Omental fat pad (tissue), 4 donors: ENCODE measurements around the gene CDK8. TPM values are rescaled to one million over a fixed set of nuclear protein-coding genes. Genes with fewer than 3 reads are reported as not detected.
"Not testable (repeated sequence)": the region's sequence is repeated elsewhere in the genome, so short reads cannot be mapped to it uniquely, and the experiment has no call there.

ENCODE experiments used
- ATAC-seq: fragments of 150-250 bp; one replicate; pipeline ENCODE4 v1.9.1; 2016; ENCODE audit warnings: mild to moderate bottlenecking, moderate library complexity; ENCODE audit not compliant: low FRiP score
- DNase-seq: peaks from one replicate; pipeline ENCODE4 v3.0.0-alpha.2; 2019; ENCODE audit warnings: low spot score
- CTCF ChIP-seq, 3 donors: fragments of 450-650 bp; IDR thresholded peaks; one replicate each; pipeline ENCODE4 v1.5.1; 2016 to 2017; ENCODE audit warnings: antibody characterized with exemption in 3 of 3, mild to moderate bottlenecking in 3 of 3, moderate library complexity in 2 of 3
- total RNA-seq, 4 donors: library from RNA; depleted of rRNA; stranded (reverse); fragments of >200 nt; gene quantifications; one replicate each; pipeline ENCODE4 v1.1.0, GENCODE V29; 2016

CDK8 gene
- total RNA-seq, 4 donors from 2014 or later = 11.7 to 16.6 (median 13.0) TPM

DNA sequence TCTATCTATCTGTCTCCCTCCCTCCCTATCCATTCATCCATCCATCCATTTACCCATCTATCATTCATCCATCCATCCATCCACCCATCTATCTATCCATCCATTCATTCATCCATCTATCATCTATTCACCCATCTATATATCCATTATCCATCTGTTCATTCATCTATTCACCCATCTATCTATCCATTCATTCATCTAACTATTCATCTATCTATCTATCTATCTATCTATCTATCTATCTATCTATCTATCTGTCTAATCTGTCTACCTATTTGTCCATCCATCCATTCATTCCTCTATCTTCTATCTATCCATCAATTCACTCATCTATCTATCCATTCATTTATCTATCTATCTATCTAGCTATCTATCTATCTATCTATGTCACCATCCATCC is 4.4 kb upstream of the CDK8 start:
- ATAC-seq = no peak
- no peak for DNase-seq
- no peak for TF ChIP-seq CTCF (IDR thresholded peaks at IDR 0.05)

- not testable (repeated sequence) for DNase-seq, ATAC-seq
Measured at GRCh38 chr13:26252006-26252405, 1.9 kb upstream of the CDK8 start.

DNA sequence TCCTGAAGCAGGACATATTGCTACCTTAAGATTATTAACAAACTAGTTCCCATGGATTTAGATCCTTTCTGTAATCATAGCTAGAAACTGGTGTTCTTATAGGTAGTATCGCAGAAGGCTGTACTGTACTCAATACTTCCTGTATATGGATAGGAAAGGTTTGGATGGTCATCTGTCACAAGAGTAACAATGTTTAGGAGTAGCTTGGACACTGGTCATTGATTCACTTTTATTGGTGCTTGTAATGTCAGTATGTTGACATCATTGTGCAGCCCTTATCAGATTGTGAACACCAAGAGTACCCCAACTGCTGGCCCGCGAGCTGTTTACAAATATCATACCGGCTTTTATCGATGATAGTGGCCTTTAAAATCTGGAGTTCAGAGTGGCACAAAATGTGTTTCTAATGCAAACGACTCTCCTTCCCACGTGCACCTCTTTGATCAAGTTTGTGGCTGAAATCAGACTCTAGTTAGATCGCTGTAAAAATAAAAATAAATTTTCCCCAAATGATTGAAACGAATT is 605 bp upstream of the CDK8 start:
- DNase-seq (no peak), ATAC-seq (no peak)
- TF ChIP-seq CTCF (IDR thresholded peaks at IDR 0.05) = no peak

DNA sequence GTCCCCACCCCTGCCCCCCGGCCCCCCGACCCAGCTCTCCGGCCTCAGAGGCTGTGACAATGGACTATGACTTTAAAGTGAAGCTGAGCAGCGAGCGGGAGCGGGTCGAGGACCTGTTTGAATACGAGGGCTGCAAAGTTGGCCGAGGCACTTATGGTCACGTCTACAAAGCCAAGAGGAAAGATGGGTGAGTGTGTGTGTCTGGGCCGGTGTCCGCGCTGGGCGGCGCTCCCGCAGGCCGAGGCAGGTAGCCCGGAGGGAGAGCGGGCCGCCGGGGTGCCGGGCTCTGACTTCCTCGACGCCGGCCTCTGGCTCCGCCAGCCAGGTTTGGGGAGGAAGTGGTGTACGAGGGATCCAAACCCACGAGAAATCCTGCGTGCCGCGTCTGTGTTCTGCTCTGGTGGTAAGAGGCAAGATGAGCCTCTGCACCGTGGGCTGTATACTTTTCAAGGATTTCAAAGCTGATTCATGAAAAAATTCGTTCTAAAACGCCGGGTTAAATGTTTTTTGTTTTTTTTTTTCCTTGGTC is 718 bp downstream of the CDK8 start:
- DNase-seq (peak; percentile 27), ATAC-seq (peak; percentile 73)
- TF ChIP-seq CTCF (IDR thresholded peaks at IDR 0.05) = no peak

GRCh38 chr13:26255115-26255514 is 1.2 kb downstream of the CDK8 start:
- ATAC-seq (no peak), DNase-seq (no peak)
- no peak for TF ChIP-seq CTCF (IDR thresholded peaks at IDR 0.05)

DNA sequence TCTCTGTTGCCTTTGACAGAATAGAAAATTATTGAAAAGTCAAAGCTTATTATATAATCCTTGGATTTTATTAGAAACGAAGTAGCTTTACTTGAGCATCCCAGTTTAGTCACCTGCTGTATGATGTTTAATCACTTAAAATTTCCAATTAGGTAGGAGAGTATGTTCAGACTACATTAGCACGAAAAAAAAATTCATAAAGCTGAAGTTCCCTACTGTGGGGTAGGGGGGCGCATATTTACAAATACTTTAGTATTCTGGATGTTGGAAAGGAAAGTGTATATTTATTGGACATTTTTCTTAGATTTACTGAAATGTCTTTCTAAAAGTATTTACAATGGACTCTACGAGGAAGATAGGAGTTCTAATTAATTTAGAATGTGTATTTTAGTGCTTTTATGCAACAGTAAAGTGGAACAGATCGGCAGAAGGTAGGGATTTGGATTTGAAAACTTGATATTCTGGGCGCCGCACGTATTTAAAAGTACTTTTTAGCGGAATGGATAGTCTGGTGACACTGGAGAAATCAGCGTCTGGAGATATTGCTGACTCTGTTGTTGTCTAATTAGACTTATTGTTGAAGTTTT is 1.9 kb downstream of the CDK8 start:
- no peak for ATAC-seq
- no peak for DNase-seq
- TF ChIP-seq CTCF (IDR thresholded peaks at IDR 0.05) = no peak

DNA sequence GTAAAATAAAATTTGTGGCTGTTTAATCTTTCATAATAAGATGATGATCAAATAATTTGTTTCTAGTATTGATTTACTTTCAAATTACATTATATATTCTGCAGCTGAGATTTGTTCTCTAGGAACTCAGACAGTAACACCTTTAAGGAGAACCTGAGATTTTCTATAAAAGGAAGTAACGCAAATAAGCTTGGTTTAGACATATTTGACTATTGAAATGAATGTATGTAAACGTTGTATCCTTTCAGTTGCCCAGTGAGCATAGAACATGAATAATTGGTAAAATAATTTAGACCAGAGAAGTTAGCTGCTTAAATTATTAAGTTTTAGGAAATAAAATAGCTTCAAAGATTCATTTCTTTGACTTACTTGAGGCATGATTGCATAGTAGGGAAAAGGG is 3.1 kb downstream of the CDK8 start:
- TF ChIP-seq CTCF (IDR thresholded peaks at IDR 0.05) = no peak
- DNase-seq = no peak
- ATAC-seq = no peak
